ENCODE data around the gene DPP6. TPM values are rescaled to one million over a fixed set of nuclear protein-coding genes. Genes with fewer than 3 reads are reported as not detected.

The DPP6 gene
- polyA plus RNA-seq, 3 donors = 0.06 to 0.68 TPM; not detected in 1

DNA sequence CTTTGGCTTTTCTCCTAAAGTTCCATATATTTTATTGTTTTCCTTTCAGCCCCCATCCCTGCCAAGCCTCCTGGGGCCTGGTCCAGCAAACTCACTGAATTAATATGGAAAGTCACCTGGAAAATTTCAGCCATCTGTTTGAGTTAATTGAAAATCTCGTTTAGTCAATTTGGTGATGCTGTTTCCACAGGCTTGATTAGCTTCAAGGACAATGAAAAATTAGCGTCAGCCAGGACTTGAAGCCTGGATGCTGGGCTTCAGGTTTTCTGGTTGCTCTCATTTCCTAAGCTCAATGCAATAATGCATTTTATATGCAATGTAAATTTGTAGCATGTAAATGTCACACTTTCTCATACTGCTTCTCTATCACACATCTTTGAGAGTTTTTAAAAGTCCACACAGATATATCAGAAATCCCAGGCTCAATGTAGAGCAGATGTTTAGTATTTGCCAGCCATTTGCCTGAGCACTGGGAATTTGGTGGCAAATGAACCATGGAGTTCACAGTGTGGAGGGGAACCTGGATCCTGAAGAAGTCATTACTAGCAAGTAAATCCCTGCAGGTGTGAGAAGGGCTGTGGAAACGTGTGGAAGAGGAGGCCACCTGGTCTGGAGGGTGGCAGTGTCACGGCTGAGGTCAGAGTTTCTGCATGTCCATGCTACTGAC is 722.2 kb downstream of the DPP6 start:
- 60 to 66% (median 63%) methylated on average over 4 of the region's 4 CpGs for whole genome bisulfite sequencing, 3 donors
- no peak overlapping the region for H3K27ac ChIP-seq (ENCODE audit: low read depth, low read length)

DNA sequence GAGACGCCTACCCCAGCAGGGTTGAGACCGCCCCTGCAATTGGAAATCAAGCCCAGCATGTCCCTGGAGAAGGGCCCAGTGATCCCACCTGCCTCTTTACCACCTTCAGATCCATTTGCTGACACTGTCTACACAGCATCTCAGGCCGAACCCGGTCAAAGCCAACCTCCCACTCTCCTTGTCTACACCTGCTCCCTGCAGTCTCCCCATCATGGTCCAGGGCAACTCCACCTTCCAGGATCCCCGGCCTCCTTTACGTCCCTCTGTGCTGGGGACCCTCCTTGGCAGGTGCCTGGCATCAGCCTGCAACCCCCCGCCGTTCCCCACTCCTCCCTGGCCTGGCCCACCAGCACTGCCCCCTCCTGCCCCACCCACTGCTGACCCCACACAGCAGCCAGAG is 723.5 kb downstream of the DPP6 start:
- no peak overlapping the region for H3K27ac ChIP-seq (ENCODE audit: low read depth, low read length)
- 92 to 95% (median 94%) methylated on average over 8 of the region's 8 CpGs for WGBS, 3 donors

DNA sequence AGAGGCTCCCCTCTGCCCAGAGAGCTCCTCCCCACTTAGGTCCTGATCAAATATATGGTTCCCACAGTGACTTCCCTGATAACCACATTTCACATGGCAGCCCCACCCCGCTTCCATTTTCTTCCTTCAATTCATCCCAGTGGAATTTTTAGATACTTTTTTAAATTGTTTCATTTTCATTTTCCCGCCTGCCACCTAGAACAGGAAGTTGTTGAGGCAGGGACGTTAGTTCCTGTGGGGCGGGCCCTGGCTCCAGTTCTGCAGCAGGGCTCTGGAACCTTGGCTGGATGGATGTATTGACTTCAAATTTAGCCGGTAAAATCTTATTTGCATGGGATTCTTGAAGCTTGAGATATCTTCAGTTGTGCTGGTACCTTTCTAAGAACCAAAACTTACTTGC is 724.2 kb downstream of the DPP6 start:
- H3K27ac ChIP-seq (ENCODE audit: low read depth, low read length) = no peak overlapping the region
- 50 to 81% (median 61%) methylated on average over 5 of the region's 5 CpGs for WGBS, 3 donors

DNA sequence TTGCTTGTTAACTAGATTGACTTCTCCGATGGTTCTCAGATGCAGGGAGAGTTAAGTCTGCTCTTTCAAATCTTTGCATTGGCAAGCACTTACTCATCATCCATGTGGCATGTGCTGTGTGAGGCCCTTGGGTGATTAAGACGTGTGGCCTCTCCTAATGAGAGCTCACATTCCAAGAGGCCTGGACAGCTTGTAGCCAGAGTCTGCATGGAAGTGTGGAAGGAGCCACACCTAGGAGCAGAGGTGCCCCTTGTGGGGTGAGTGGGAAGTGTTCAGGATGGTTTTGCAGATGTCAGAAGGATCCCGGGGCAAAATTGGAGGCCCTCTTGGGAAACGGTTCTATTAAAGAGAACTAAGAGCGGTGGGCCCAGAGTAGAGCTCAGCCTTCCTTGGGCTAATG is 724.8 kb downstream of the DPP6 start:
- H3K27ac ChIP-seq (ENCODE audit: low read depth, low read length) = no peak overlapping the region
- 72 to 80% (median 75%) methylated on average over 5 of the region's 5 CpGs for WGBS, 3 donors

DNA sequence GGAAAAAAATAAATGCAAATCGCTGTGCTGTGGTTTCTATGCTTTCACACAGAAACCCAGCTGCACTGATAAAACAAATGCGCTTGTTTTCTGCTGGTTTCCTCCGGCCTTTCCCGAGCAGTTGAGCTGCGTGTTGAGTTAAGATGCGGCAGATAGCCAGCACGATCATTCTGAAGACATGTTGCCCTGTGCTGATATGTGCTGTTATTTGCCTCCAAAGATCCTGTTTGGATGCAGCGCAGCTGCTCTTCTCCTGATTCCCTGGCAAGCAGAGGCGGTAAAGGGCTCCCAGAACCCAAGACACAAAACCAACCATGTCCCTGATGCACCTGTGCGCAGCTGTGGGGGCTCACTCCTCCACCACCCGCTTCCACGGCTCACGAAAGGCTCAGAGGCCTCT is 725.3 kb downstream of the DPP6 start:
- 89 to 93% (median 92%) methylated on average over 13 of the region's 13 CpGs for WGBS, 3 donors
- no peak overlapping the region for H3K27ac ChIP-seq (ENCODE audit: low read depth, low read length)

DNA sequence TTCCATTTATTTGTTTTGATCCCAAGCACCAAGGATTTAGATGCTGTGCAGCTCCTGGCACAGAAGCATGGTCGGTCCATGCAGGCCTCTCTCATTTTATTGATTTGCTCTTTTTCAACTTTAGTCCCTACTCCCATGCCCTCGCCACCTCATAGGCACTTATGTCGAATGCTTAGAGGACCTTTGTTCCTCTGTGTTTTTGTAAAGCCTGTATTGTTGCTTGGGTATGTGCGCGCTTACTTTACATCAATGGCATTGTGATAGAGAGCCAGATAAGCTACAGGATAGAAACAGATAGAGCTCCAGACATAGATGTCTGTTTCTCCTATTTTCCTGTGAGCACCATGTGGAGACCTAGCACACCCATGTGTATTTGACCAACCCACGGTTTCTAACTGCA is 725.7 kb downstream of the DPP6 start:
- WGBS, 3 donors = 85 to 89% (median 89%) methylated on average over 6 of the region's 6 CpGs
- H3K27ac ChIP-seq (ENCODE audit: low read depth, low read length) = no peak overlapping the region

DNA sequence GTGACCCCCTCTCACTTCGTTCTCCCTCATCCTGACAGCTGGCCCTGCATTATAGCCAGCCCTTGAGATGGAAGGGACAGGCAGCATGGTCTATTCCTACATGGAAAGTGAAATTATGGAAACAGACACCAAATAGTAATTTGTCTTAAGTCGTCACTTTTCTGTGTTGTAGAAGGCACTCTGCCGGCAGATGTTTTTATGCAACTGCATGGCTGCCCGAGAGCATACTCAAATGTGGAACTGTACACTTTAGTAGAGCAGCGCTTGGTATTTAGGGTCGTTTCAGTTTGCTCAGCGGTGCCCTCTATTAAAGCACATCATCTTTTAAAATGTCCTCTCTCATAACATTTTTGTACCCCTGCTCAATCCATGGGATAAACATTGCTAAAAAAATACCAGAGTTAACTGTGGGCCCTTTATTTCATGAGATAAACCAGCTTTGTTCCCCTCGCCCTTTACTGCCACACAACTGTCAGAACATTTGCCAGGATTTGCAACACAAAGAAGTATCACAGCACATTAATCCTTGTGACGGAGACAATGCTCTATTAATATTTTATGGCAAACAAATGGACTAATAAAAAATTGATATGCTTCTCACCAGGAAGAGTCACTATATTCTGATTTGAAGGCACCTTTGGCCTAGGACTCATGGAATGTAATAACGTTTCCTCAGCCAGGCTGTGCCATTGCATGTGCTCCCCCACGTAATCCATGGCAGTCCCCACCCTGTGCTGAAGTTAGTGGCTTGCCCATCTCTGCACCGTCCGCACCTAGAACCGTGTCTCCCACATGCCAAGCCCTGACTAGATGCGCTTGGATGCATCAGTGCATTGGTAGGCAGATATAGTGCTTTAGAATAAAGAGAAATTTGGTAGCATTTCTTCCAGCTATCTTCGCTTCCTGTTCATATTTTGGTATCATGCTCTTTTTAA is 729.4 kb downstream of the DPP6 start:
- 72 to 85% (median 80%) methylated on average over 16 of the region's 16 CpGs for WGBS, 3 donors
- H3K27ac ChIP-seq (ENCODE audit: low read depth, low read length) = no peak overlapping the region

DNA sequence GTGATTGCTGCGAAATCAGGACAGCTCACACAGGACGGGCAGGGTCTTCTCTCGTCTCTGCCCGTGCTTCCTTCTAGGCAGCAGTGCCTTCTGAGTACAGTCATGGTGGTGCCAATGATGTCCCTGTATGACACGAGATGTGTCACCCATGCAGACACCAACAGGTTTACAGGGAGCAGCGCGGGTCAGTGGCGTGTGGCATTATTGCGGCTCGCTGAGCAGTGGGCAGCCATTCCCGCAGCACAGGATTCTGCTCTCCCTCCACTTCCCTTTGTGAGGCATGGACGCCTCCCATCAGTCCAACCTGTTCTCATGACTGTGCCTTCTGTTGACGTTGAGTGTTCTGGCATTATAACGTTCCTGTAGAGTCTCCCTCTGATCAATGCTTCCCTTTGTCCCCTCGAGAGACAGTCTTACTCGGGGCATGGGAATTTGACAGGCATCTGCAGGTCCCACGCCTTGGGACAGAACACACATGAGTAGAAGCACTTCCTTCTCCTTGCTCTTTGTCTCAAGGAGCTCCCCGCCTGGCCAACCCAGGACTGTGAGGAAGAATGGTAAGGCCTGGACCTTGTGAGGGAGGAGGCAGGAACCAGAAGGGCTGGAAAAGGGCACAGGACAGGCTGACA is 731.2 kb downstream of the DPP6 start:
- 76 to 85% (median 83%) methylated on average over 17 to 18 of the region's 18 CpGs for WGBS, 3 donors
- no peak overlapping the region for H3K27ac ChIP-seq (ENCODE audit: low read depth, low read length)

DNA sequence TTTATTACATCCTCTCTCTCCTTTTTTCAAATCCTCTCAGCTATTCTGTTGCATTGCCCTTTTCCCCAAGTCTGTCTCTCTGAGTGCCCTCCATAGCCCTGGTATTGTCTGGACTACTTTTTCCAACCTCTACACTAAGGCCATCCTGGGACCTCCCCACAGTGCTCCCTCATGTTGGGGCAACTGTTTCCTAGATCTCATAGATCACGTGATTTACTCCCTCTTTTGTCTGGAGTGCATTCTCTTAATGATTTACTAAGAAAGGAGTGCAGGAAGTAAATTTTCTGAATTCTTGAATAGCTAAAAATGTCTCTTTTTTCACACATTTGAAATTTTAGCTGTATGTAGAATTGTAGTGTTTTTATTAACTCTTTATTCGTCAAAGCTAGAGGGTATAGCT is 733.7 kb downstream of the DPP6 start:
- 35 to 82% (median 80%) methylated on average over 2 of the region's 2 CpGs for WGBS, 3 donors
- no peak overlapping the region for H3K27ac ChIP-seq (ENCODE audit: low read depth, low read length)

DNA sequence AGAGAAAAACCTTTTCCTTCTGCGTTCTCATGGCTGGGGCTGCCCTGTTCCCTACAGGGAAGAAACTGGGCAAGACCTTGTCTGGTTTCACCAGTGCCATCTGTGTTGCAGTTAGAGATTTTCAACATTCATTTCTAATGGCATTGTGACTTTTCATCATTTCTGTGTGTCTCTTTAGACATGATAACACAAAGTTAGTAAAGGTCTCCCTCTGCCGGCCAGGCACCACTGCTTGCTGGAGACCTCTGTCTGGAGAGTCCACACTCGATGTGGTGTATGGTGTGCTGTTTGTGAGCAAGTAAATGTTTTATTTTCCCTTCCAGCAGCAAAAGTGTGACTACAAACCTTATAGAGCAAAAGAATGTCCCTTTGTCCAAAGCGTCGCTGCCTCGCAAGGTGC is 737.2 kb downstream of the DPP6 start:
- H3K27ac ChIP-seq (ENCODE audit: low read depth, low read length) = no peak overlapping the region
- WGBS, 3 donors = 64 to 69% (median 69%) methylated on average over 6 of the region's 6 CpGs

DNA sequence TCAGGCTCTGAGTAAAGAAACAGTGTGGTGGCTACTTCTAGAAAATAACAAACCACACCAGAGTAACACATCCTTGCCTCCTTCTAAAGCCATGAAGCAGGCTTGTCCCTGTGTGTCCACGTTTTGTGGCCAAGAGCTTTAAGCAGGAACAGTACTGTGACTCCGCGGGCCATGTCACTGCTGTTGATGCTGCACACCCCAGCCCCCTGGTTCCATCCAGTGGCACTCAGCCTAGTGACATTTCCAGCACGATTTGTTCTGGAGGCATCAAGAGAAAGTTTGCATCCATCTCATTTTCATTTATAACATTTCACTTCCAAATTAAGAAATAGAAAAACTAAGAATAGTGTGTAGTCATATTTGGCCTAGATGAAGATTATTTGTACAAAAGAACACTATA is 739.4 kb downstream of the DPP6 start:
- WGBS, 3 donors = 80 to 90% (median 85%) methylated on average over 4 of the region's 4 CpGs
- H3K27ac ChIP-seq (ENCODE audit: low read depth, low read length) = no peak overlapping the region

DNA sequence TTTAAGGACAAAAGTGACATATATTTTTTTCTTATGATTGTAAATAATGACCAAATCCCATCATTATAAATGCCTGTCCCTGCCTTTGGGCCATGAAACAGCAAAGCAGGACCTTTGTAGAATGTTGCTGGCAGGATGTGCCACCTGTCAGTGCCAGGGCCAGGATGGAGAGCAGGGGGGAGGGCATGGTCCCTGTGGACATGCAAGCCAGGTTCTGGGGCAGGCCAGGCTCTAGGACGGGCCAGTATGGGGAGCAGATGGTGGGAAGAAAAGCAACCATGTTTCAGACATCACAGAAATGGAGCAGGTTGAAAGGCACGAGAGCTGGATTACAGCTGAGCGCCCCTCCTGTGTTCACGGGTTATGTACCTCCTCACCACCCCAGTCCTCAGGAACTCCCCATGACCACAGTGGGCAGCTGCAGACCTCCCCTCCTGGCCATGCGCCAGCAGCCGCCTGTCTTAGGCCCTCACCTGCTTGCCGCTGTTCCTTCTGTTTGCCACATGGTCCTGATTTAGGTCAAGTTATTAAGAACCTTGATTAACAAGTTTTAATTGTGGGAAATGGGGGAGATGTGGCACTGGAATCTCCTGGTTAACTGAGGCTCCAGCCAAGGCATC is 740.3 kb downstream of the DPP6 start:
- no peak overlapping the region for H3K27ac ChIP-seq (ENCODE audit: low read depth, low read length)
- 80 to 83% (median 81%) methylated on average over 7 of the region's 7 CpGs for WGBS, 3 donors

DNA sequence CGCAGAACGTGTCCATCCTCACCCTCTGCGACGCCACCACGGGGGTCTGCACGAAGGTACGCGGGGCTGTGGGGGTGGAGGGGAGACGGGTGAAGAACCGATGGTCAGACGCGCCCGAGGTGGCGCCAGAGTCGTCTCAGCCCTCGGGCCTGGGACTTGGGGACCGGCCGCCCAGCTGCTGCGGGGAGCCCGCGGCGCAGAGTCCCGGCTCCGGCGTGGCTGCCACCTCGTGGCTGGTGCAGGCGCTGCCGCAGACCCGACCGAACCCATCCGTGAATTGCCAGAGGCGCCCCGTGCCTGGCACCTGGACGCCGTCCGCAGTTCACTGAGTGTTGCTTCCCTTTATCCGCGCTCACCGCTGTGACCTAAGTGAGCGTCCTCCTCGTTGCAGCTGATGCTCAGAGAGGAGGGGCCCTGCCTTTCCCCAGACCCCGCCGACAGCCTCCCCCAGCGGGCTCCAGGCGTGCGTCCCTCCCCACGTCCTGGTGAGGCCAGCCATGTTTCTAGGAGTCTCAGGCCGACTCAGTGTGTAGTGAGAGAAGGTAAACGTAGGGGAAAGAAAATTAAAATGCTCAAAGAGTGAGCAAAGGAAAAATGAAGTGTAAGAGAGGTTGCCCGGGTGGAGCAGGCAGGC is 742.1 kb downstream of the DPP6 start:
- no peak overlapping the region for H3K27ac ChIP-seq (ENCODE audit: low read depth, low read length)
- 13 to 24% (median 15%) methylated on average over 35 to 50 of the region's 50 CpGs for WGBS, 3 donors

DNA sequence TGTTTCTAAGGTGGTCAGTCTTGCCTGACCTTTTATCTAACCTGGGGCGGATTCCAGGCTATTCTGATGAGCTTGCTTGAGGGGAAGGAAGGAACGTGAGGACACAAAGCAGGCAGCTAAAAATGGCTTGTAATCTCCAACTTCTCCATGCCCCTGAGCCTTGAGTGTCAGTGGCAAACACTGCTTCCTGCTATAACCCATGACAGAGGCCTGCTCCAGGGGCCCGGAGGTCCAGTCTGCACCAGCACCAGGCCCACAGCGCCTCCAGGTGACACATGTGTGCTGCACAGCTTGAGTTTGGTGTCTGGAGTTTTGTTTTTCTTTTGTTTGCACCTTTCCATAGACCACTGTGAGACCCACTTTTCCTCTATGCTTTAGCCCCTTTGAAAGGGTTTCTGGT is 742.8 kb downstream of the DPP6 start:
- WGBS, 3 donors = 60 to 69% (median 61%) methylated on average over 4 of the region's 4 CpGs
- H3K27ac ChIP-seq (ENCODE audit: low read depth, low read length) = no peak overlapping the region

DNA sequence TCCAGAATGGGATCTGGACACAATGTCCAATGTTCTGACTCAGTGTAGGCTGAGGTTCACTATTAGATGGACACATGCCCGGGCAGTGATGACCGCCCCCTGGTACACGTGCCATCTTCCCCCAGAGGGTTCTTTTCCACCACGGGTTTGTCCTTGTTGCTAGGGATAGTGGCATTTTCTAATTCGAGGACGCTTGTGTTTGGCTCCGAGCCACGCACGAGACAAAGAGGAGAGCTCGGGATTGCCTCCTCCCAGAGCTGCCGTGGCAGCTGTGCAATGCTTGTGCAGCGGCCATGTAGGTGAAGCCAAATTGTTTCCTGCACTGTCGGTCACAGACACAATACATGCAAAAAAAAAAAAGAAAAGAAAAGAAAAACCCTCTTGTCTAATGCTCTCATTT is 743.2 kb downstream of the DPP6 start:
- no peak overlapping the region for H3K27ac ChIP-seq (ENCODE audit: low read depth, low read length)

DNA sequence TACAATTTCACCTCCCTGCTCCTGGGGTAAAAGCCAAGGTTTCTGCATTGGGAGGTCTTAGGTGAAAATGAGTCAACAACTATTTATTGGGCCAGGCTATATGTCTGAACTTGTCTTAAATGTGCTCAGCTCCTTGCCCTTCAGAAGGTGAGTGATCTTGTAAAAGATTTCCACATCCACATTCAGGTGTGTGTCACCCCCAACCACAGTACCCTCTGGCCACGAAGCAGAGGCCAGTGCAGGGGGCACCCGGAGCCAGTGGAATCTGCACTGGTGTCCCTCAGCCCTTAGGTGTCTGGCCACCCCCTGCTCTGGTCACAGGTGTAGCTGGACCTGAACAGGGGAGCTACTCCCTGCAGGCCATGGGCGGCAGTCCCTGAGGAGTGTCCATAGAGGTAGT is 752.3 kb downstream of the DPP6 start:
- WGBS, 3 donors = 73 to 85% (median 80%) methylated on average over 3 of the region's 3 CpGs
- H3K27ac ChIP-seq (ENCODE audit: low read depth, low read length) = no peak overlapping the region

More for the DNA sequence above, 743.2 kb downstream of the DPP6 start:
- 81 to 84% (median 81%) methylated on average over 13 of the region's 13 CpGs for WGBS, 3 donors

DNA sequence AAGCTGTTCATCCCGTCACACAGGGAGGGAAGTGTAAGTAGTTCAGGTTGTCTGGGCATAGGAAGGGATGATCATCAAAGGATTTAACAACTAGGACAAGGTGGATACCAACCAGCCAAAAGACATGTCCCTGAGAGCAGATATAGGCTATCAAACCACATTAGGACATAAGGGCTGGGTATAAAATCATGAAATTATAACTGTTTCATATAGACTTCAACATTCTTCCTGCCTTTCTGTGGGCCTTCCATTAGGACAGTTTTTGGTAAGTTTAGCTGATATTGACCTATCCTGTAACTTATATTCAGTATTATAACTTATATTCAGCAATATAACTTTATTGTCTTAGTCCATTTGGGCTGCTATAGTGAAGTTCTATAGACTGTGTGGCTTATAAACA is 759.8 kb downstream of the DPP6 start:
- WGBS, 3 donors = 77 to 97% (median 83%) methylated on average over 1 of the region's 1 CpG

DNA sequence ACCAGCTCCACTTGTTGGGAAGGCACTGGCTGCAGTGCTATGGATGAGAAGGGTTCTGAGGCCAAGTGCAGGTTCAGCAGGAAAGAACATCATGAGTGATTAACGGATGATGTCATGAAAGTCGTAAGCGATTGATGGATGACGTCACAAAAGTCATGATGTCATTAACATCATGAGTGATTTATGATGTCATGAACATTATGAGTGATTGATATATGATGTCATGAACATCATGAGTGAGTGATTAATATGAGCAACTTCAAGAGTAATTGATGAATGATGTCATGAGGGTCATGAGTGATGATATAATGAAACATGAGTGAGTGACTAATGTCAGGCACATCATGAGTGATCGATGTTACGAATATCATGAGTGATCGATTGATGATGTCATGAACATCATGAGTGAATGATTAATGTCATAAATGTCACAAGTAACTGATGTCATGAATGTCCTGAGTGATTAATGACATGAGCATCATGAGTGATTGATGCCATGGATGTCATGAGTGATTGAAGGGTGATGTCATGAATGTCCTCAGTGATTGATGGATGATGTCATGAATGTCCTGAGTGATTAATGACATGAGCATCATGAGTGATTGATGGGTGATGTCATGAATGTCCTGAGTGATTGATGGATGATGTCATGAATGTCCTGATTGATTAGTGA is 765.2 kb downstream of the DPP6 start:
- WGBS, 3 donors = 78 to 80% (median 79%) methylated on average over 7 of the region's 7 CpGs
- H3K27ac ChIP-seq (ENCODE audit: low read depth, low read length) = no peak overlapping the region

More for the DNA sequence above, 759.8 kb downstream of the DPP6 start:
- H3K27ac ChIP-seq (ENCODE audit: low read depth, low read length) = no peak overlapping the region
